ENCODE measurements around the gene MRGPRX4.

MRGPRX4 gene

DNA sequence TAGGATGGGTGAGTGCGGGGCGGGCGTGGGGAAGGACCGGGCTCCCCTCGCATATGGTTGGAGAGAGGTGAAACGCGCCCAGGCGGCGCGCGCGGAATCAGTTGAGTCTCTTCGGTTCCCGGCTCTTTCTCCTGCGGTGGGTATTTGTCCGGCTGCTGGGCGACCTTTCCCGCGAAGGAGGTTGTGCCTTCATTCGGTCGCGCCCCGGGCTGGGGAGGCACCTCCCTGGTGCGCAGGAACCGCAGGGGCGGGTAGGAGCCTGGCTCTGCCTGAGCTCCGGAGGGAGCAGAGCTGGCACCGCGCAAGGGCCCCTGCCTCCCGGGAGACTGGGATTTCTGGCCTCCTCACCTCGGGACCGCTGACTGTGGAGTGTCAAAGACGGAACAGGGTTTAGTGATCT lies 36.4 kb downstream of the MRGPRX4 start:
- no peak for DNase-seq (ENCODE audit: extremely low read depth in 1 of 2, low read depth in 1 of 2)

DNA sequence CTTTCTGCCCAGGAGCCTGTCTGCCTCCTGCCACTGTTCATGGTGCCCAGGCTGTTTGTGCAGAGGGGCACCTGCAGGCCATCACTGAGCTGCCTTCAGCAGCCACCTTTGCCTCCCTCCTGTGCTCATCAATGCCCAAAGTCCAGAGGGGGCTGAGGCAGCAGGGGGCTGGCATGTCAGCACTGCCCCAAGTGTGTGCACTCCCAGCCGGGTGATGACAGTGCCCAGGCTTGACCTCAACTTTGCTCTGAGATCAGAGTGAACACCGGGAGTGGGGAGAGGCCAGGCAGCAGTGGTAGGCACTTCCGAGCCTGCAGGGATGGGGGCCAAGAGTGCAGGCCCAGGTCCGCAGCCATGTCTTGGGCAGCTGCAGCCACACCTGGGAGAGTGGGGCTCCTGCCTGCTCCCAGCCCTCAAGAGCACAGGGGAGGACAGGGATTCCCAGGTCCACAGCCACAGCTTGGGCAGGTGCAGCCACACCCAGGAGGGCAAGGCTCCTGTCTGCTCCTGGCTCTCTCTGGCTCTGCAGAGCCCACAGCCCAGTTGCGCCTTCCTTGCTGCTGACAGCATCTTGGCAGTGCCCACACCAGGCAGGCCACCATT lies 48.7 kb downstream of the MRGPRX4 start:
- no peak for DNase-seq (ENCODE audit: extremely low read depth in 1 of 2, low read depth in 1 of 2)

DNA sequence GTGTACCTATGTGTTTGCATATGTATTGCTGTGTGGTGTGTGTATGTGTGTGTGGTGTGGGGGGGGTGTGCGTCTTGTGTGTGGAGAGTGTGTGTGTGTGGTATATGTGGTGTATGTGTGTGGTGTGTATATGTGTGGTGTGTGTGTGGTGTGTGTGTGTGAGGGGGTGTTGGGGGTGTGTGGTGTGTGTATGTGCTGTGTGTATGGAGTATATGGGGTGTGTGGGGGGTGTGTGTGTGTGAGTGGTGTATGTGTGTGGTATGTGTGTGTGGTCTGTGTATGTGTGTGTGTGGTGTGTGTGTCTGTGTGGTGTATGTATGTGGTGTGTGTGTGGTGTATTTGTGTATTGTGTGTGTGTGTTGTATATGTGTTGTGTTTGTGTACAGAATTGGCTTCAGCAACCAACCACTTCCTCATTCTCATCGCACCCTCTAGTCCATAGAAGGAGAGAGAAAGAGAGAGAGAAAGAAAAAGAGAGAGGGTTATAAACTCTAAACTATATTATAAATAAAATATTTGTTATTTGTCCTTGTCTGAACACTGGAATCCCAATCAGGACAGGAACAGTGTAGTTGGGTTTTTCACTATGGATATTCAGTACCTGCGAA lies 50.3 kb downstream of the MRGPRX4 start:
- no peak for DNase-seq (ENCODE audit: extremely low read depth in 1 of 2, low read depth in 1 of 2)
